HG02571 (cell line): ENCODE data around the gene VCAN.

Experiments used
- ATAC-seq: cut with Tn5 transposase; IDR thresholded peaks from one replicate; pipeline ENCODE4 v1.9.1; 2021; ENCODE audit warnings: mild to moderate bottlenecking, moderate library complexity; ENCODE audit not compliant: unreplicated experiment

Gene VCAN

DNA sequence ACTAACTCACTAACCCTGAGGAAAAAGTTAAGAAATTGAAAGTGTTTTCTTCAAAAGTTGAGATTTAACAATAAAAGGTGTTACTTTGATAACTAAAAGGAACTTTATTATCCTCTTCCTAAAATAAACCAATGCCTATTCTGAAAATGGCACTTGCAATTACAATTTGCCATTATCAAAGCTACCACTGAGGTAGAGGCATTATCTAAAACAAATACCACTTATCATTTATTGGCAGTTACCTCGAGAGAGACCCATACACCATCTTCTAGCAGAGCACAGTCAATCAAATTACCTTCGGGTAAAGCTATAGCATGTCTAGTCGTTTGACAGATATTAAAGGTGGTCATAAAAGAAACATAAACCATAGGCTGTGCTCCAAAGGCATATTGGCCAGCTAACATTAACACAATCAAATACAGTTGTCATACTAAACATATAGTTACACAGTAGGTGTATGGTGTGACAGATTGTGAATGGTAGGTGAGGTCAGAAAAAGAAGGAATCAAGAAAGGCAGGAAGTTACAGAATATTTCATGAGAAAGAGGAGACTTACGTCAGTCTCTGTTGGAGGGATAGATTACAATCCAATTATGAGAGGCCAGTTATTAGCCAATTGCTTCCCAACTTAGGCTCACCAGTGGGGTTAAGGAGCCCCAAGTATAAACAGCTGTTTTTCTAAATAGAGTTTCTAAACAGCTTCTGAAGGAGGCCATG lies 56.3 kb downstream of the VCAN start:
- ATAC-seq = no peak

DNA sequence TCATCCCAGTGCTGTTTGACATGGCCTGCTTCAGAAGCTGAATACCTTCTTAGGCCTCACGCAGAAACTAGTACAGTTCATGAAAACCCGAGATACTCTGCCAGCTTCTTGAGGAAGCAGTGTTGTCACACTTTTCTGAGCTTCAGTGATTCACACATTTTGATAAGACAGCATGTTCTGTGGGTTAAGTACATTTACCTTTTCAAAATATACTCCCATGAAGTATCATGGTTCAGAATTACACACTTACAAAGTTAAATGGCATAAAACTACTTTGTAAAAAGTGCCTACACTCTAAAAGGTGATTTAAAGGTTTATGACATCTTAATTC lies 56.9 kb downstream of the VCAN start:
- ATAC-seq = no peak

DNA sequence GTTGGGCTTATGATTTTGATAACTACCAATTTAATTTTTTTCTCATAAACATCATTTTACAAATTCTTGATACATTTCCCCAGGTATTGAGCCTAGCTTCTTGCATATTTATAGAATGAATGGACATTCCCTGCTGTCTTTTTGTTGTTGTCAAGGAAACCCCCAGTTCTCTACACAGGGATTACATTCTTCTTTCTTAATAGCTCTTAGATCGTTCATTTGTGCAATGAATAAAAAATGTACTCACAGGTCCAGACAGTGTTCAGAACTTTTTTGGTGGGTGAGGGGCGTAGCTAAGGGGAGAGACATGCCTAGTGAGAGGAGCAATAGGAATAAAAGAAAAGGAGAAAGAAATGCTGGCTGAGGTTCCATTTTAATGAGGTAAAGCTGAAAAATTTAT lies 58.6 kb downstream of the VCAN start:
- no peak for ATAC-seq

DNA sequence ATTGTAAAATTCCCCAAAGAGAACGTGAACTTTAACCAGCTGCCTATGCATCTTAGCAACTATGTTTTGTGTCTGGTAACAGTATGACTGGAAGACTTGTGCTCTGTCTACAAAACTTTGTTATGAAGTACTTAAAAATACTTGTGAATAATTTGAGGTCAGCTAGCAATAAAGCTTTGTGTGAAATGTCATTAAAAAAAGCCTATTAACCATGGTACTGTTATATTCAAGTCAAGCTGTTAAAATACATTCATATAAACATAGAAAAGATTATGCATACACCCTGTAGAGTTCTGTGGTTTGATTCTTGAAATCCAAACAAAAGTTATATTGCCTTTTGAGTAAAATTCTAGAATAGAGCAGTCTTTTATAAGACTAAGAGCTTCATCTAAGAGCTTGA lies 60.1 kb downstream of the VCAN start:
- ATAC-seq = no peak

DNA sequence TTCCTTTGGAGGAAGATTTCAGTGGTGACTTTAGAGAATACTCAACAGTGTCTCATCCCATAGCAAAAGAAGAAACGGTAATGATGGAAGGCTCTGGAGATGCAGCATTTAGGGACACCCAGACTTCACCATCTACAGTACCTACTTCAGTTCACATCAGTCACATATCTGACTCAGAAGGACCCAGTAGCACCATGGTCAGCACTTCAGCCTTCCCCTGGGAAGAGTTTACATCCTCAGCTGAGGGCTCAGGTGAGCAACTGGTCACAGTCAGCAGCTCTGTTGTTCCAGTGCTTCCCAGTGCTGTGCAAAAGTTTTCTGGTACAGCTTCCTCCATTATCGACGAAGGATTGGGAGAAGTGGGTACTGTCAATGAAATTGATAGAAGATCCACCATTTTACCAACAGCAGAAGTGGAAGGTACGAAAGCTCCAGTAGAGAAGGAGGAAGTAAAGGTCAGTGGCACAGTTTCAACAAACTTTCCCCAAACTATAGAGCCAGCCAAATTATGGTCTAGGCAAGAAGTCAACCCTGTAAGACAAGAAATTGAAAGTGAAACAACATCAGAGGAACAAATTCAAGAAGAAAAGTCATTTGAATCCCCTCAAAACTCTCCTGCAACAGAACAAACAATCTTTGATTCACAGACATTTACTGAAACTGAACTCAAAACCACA lies 67.4 kb downstream of the VCAN start:
- ATAC-seq = peak; percentile 67

DNA sequence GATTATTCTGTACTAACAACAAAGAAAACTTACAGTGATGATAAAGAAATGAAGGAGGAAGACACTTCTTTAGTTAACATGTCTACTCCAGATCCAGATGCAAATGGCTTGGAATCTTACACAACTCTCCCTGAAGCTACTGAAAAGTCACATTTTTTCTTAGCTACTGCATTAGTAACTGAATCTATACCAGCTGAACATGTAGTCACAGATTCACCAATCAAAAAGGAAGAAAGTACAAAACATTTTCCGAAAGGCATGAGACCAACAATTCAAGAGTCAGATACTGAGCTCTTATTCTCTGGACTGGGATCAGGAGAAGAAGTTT lies 67.9 kb downstream of the VCAN start:
- ATAC-seq = no peak

DNA sequence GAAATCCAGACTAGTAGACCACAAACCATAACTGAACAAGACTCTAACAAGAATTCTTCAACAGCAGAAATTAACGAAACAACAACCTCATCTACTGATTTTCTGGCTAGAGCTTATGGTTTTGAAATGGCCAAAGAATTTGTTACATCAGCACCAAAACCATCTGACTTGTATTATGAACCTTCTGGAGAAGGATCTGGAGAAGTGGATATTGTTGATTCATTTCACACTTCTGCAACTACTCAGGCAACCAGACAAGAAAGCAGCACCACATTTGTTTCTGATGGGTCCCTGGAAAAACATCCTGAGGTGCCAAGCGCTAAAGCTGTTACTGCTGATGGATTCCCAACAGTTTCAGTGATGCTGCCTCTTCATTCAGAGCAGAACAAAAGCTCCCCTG lies 68.6 kb downstream of the VCAN start:
- ATAC-seq = no peak

DNA sequence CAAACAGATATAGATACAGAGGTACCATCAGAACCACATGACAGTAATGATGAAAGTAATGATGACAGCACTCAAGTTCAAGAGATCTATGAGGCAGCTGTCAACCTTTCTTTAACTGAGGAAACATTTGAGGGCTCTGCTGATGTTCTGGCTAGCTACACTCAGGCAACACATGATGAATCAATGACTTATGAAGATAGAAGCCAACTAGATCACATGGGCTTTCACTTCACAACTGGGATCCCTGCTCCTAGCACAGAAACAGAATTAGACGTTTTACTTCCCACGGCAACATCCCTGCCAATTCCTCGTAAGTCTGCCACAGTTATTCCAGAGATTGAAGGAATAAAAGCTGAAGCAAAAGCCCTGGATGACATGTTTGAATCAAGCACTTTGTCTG lies 69.2 kb downstream of the VCAN start:
- ATAC-seq = no peak

DNA sequence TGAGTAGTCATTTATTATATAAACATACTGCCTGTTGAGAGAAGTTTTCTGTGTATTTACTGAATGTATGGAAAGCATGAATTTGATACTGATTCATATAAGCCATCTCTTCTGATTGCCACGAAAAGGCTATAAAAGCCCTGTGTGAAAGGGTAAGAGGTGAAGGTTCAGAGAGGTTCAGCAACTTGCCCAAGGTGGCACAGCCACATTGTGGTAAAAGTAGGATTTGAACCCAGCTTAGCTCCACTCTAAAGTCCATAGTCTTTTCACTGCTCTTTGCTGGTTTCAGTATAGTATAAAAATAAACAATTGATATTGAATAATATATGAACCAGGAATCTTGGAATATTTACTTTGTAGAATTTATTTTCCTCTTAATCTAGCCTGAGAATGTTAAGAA lies 71.3 kb downstream of the VCAN start:
- ATAC-seq = no peak

DNA sequence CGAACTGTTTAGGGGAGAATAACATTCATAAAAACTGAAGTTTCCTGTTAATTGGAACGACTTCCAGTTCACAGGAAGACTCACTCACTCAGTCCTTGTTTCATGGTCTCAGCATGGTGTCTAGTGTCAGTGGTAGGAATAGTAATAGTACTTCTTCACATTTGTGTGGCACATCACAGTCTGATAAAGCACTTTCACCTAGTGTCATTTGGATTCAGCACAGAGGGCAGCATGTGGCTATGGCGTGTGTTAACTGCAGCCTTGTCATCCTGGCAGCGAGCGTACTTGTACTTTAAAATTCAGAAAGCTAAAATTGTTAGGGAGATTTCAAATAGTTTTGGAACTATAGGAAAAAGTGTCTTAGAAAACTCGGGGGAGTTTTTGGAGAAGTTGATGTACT lies 72.4 kb downstream of the VCAN start:
- ATAC-seq = no peak

DNA sequence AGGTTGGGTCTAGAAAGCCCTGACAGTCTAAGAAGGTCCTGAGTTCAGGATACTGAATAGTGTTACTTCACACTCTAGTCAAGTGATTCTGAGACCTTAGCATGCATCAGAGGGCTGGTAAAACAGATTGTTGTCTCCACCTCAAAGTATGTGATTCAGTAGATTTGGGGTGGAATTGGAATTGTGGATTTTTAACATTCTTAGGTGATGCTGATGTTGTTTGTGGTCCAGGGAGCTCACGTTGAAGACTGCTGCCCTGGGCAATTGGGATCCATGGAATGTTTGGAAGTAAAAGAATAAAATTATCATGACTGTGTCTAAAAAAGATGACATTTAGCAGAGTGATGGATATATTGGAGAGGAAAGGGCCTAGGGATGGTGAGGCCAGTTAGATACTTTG lies 75.6 kb downstream of the VCAN start:
- ATAC-seq = no peak

DNA sequence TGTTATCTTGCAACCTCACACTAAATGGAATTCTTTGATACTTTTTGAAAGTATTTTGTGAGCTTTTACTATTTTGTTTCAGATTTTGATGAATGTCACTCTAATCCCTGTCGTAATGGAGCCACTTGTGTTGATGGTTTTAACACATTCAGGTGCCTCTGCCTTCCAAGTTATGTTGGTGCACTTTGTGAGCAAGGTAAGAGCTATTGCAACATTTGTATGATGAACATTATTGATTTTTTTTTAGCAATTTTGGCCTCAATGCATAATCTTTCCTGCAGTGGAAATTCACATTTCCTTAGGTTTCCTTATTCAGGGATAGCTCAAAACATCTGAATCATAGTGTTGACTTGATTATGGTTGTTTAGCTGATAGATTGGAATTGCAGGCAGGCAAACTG lies 76.3 kb downstream of the VCAN start:
- ATAC-seq = no peak

DNA sequence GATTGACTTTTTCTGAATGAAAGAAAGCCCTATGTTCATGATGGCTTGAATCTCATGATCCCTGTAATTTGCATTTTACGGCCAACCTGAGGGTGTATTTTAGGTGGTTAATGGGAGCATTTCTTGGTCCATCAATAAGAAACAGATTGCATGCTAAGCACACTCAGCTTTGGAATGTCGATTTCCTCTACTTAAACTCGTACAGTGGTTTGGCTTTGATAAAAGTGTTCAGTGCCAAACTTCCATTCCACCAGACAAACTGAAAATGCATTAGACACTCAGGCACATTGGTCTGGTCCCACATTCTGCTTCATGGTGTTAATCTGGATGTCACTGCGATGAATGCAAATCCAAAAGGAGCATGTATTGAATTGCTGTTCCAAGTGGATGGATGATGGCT lies 77.0 kb downstream of the VCAN start:
- ATAC-seq = no peak

DNA sequence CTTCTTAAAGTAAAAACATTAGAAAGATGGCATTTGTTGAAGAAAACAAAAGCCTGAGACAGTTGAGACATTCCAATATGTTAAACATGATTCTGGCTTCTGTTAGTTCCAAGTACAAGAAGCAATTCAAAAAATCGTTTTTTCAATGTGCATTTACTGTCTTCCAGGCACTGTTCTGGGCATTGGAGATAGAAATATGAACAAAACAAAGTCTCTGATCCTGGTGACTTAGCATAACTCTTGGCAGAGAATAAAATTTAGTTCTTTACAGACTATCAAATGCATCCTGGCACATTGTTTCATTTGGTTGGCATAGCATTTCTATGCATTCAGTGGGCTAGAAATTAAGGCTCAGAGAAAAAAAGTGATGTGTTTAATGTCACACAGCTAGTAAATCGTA lies 77.5 kb downstream of the VCAN start:
- no peak for ATAC-seq

DNA sequence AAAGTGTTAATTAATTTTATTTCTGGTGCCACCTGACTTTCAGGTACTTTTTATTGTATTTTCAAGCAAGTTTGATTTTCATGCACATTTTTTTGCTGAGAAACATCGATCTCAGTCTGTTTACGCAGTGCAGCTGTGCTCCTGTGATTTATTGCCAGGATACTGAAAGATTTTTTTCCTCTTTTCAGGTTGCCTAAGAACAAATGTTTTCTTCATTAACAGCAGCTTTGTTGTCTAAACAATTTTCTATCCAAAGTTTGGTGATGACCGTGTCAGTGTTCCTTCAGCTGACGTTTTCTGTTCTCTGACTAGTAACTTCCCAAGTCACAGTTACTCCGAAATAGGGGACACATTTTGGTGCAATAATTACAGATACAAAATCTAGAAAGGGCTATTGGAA lies 78.1 kb downstream of the VCAN start:
- ATAC-seq = no peak

DNA sequence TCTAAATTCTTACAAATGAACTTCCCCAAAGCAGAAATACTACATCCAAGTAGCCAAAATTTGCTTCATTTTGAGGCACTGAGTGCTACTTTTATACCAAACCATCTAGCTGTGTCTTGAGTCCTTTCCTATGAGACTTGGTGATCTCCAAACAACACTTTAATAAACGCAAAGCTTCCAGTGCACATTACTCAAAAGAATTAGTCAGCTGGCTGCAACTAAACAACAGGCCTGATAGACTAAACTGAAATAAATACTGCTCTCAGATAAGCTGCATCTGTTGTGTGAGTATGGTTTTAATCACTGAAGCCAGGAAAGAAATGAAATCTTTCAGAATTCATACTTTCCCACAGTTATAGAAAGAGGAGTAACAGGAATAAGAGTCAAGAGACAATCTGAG lies 80.3 kb downstream of the VCAN start:
- no peak for ATAC-seq

DNA sequence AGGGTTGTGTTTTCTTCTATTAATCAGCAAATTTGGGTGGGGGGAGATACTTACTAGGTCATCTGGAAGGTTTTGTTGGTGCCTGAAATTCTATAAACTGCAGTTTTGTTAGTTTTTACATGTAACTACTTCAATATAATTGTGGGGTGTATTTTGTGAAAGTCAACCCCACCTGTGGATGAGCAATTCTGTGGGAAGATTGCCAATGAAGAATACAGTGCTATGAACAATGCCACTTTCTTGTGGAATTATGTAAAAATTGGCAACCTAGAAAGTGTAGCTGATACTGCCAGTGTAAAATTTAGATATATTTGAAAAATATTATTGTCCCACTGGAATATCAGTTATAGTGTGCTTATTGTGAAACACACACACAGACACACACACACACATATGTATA lies 80.7 kb downstream of the VCAN start:
- no peak for ATAC-seq

DNA sequence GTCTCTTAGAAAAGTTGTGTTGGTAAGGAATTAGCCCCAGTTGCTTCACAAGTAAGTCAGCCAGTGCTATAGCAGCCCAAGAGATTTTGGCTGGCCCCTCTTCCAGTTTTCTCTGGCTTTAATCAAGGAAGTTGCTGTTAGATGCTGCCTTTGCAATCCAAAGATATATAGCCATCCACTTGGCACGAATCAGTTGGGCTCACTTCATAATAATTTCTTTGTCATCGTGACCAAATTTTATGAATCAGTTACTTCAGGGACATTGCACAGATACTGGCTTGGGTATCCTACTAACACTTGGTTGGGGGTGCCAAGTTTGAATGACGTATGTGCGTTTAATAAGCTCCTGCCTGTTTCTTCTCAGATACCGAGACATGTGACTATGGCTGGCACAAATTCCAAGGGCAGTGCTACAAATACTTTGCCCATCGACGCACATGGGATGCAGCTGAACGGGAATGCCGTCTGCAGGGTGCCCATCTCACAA lies 81.5 kb downstream of the VCAN start:
- no peak for ATAC-seq

DNA sequence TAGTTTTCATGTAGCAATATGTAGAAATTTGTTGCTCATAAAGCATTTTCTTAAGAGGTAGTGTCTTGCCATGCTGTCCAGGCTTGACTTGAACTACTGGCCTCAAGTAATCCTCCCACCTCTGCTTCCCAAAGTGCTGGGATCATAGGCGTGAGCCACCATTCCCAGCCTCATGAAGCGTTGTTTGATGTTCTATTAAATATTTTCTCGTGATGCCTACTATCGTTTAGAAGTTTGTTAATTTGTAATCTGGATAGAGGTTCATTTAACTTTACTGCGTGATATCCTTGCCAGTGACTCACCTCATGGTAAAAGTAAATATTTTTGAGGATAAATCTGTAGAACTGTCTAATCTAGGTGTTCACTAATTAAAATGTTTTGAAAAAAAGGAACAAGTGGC lies 82.6 kb downstream of the VCAN start:
- ATAC-seq = no peak

DNA sequence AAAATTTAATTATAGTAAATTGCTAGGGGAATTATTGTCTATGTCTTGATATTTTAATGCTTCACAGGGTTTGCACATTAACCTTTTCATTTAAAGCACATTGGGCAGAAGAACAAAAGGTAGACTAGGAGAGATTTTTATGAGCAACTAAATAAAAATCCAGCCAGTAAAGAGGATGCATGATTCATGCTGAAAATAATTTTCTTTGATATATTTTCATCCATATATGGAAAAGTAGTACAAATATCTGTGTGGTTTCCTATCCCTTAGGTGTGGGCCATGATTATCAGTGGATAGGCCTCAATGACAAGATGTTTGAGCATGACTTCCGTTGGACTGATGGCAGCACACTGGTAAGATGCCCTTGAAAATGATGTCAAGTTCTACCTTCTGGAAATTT lies 83.1 kb downstream of the VCAN start:
- ATAC-seq = no peak

DNA sequence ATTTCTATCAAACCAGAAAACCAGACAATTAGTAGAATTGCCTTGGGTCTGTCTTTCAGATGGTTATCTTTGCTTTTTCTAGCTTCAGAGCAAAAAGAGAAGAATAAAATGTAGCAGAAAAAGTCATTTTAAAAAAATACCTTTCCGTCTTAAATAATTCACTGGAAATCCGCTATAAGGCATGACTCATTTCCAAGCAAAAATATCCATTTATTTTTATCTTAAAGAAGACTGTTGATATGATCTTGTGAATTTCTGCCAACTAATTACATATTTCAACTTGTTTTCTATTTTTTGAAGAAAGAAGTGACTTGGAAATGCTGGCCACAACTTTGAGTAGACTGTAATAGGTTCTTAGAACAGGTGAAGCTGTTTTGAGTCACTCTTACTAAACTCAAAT lies 83.7 kb downstream of the VCAN start:
- no peak for ATAC-seq

DNA sequence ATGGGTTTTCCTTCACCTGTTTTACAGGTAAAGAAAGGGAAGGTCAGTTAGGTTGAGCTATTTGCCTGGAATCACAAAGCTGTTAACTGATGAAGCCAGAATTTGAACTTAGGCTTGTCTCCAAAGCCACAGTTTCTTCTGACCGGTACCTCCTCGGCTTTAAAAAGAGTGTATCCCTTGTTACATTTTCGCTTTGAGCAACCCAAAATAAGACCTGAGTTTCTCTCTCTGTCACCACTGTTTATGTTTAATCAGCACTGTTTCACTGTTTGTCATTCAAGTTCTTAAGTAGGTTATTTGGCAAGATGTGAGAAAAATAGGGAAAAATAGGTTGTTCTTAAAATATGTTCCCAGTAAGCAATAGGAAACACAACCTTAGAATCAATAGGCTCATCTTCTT lies 84.6 kb downstream of the VCAN start:
- ATAC-seq = peak; percentile 75

DNA sequence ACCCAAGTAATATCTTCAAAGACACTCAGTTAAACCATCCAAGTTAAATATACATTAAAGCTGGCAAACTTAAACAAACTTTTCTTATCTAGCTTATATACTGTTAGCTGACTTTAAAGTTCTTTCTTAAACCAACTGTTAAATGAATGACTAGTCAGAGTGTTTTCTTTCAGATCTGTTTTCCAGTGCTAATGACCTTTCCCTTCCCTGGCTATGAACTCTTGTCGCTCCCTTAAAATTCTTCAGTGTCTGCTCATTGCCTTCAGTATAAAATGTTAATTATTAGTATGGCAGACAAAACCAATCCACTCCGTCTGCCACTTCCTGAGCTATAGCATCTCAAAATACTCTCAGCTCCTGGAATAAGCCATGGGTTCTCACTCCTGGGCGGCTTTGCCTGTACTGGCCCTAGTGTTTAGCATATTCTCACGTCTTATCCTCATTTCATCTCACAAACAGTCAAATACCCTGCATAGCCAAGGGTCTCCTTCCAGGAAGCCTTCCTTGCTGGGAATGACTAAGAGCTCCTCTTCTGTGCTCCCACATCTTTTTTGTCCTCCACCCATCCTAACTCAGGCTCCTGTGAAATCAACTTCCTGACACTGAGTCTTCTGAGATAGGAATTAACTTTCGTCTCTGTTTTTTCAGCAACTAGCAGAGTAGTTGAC lies 87.7 kb downstream of the VCAN start:
- no peak for ATAC-seq
